A549 treated with dexamethasone at 1 μM for 4 hours (cell line): Measurements from ENCODE around the gene TMEM44. TPM values are rescaled to one million over a fixed set of nuclear protein-coding genes. Genes with fewer than 3 reads are reported as not detected.

Experiments used
- total RNA-seq: library from RNA; stranded (reverse); fragments of 200-300 nt; extraction: Qiagen RNA extraction; gene quantifications from 5 replicates; pipeline ENCODE4 v1.2.3, GENCODE V29; 2022

TMEM44 gene, protein sequence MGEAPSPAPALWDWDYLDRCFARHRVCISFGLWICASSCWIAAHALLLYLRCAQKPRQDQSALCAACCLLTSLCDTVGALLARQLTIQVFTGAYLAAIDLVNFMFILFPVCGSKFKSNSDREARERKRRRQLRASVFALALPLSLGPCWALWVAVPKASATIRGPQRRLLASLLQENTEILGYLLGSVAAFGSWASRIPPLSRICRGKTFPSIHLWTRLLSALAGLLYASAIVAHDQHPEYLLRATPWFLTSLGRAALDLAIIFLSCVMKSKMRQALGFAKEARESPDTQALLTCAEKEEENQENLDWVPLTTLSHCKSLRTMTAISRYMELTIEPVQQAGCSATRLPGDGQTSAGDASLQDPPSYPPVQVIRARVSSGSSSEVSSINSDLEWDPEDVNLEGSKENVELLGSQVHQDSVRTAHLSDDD
- total RNA-seq = 8.1 to 11.7 TPM (median 10.2 TPM) in 5 replicates

DNA sequence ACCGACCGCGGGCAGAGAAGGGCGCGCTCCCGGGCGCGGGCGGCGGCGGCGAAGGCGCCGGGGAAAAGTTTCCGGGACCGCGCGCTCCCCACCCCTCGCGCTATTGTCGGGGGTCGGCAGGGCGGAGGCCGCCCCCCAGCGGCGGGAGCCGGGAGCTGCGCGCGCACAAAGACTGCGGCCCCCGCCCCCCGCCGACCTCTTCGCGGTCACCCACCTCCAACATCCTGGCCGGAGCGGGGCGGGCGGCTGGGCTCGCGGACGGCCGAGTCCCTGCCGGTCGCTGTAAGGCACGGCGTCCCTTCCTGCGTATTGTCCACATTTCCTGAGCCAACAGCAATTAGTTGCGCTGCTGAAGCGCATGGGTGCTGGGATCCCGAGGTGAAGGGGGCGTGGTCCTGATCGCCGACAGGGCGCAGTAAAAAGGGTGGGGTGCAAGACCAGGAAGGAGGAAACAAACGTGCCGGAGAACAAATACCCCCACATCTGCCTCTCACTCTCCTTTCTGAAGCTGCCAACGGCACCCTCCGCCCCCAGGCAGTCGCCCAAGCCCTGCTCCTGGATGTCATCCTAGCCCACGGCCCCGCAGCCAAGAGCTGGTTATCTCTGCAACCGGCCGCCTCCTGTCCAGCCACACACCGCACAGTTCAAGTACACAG, at the start of gene TMEM44:
Gene TMEM44, minus strand, starts transcription at position 71 of the 656 bp plus-strand sequence. CDS start 204 bp downstream, outside the sequence.

DNA sequence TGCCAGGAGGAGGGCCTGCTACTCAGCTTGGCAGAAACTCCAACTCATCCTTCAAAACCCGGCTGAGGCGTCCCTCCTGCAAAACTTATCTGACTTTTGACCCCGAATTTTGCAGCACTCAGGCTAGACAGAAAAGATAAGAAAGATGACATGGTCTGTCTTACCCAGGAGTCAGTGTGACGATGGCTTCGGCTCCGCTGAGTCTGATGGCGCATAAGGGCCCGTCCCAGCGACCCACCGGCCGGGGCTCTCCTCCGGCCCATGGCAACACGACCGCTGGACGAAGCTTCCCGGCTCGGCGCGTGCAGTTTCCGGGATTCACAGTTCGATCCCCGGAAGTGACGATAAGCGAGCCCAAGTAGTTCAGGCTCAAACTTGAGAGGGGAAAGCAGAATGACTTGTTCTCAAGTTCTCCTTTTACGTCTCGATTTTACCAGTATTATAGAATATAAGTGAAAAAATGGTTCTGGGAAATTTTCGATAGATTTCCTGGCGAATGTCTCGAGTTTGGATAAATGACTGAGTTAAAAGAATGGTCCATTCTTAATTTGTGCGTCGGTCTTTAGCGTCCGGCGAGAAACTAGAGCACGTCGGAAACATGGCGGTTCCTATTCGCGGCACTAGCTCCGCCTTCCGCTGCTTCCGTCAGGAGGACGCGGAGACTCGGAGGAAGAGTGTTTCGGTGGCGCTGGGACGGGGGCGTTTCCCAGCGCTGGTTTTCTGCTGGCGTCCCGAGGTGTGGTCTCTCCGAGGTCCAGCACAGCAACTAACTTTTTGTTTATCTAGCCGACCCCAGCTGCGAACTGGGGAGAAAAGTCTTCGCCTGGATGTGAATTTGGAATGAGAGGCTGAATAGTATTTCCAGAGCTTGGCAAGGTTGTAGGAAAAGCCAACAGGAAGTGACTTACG, 38.9 kb upstream of the TMEM44 start, which contains the start of gene LSG1:
Gene LSG1, minus strand, starts transcription at position 292 of the 909 bp plus-strand sequence. Its CDS starts 29 bp downstream, at position 263.

Other genes with a start within 250 kb of the TMEM44 start
- 0.02 to 0.04 TPM in 2 of 5 replicates, not detected in the others for gene GP5, start 234.2 kb downstream of the TMEM44 start, total RNA-seq
- 25.3 to 42.6 TPM (median 41.4 TPM) in 5 replicates for gene ATP13A3, start 146.4 kb downstream of the TMEM44 start, total RNA-seq
- gene LSG1, start 38.8 kb upstream of the TMEM44 start, total RNA-seq = 27.9 to 35.3 TPM (median 32.8 TPM) in 5 replicates
- 11.2 to 20.4 TPM (median 19.2 TPM) in 5 replicates for gene FAM43A, start 52.5 kb upstream of the TMEM44 start, total RNA-seq